Mucosa of descending colon (tissue), 3 donors: ENCODE results near the gene VSX1. TPM values are rescaled to one million over a fixed set of nuclear protein-coding genes. Genes with fewer than 3 reads are reported as not detected.

Experiments
- ATAC-seq: fragments of 200-7000 bp; cut with Tn5 transposase; one replicate; pipeline ENCODE4 v1.9.1; 2020; ENCODE audit warnings: mild to moderate bottlenecking, moderate library complexity
- DNase-seq, 3 donors: peaks; one replicate each; pipeline ENCODE4 v3.0.0-alpha.2; 2020
- H3K36me3 ChIP-seq: fragments of 200-600 bp; one replicate; pipeline ENCODE4 v1.8.0; 2021; ENCODE audit warnings: low read depth, mild to moderate bottlenecking
- H3K4me1 ChIP-seq: fragments of 200-600 bp; one replicate; pipeline ENCODE4 v1.8.0; 2021; ENCODE audit warnings: low read depth, mild to moderate bottlenecking
- H3K4me3 ChIP-seq: fragments of 200-600 bp; one replicate; pipeline ENCODE4 v1.8.0; 2021; ENCODE audit warnings: mild to moderate bottlenecking
- H3K9me3 ChIP-seq: fragments of 200-600 bp; one replicate; pipeline ENCODE4 v1.8.0; 2021; ENCODE audit warnings: mild to moderate bottlenecking
- intact Hi-C, 2 donors: fragments of 100-400 bp; cut with DNase I in 1 of 2; cut with micrococcal nuclease in 1 of 2; formaldehyde crosslinking; loops; one replicate each; pipeline versions ENCODE4 v1.11.0 to v1.11.1; 2022; cut with DNase I, micrococcal nuclease
- total RNA-seq, 3 donors: library from RNA; stranded (reverse); fragmentation: NEBNext Ultra II Directional in 2 of 3; extraction: Animal tissue kit (Norgen Biotek cat#: 25700) in 2 of 3; gene quantifications; one replicate each; pipeline versions ENCODE4 v1.2.1 to v1.2.4, GENCODE V29; 2021 to 2023
- TF ChIP-seq, protein P1 (sequence below): fragments of 200-600 bp; IDR thresholded peaks from one replicate; pipeline ENCODE4 v1.8.0; 2022; ENCODE audit warnings: antibody characterized with exemption, mild to moderate bottlenecking
- donor health status: DM: no; HTN: no; CAD: no; lungs with moderate emphysema.
- donor health status: DM: no; HTN: no; CAD: no.
- donor health status: DM: no; HTN: yes; CAD: no.

The VSX1 gene
- total RNA-seq, 3 donors from 2014 or later = 0.22 TPM; not detected in 2

DNA sequence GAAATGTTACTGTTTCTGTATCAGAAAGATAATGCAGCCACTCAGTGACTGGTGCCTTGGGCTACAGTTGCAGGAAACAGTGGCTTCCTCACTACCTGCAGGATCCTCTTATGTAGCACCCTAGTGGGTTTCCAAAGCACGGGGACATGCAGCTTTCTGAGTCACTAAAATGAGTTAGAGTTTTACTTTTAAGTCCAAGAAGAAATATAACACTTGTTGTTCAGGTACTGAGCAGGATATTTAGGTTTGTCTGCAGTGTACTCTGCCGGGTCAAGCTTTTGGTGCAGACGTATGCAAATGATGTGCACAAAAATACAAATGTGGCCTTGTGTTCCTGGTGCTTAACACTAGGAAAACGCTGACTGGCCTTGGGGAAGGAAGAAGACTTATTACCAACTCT, 46.0 kb downstream of the VSX1 start:
- no peak for ATAC-seq

DNA sequence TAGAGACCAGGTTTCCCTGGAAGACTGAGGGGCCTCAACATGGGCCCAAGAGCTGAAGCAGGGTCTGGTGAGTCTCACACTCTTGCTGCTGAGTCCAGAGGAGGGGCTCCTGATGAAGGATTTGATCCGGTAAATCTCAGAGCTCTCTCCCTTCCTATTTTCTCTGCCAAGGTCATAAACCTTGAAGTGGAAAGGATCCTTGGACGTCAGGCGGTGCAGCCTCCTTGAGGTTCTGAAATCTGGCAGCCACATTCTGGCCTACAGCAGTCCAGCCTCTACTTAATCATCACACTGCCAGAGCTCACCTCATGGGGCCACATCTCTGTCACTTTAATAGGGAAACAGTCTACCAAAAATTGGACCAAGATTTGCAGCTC, 48.0 kb downstream of the VSX1 start:
- peak in 1 of 3 donors; percentile 15 for DNase-seq
- H3K9me3 ChIP-seq = no peaks in the 10 kb centered on the region
- H3K36me3 ChIP-seq = no peaks in the 10 kb centered on the region
- H3K4me1 ChIP-seq = peaks cover 39% of the 10 kb centered on the region
- ATAC-seq = peak; percentile 7
- intact Hi-C loops = no loop called here
- TF ChIP-seq, protein P1, sequence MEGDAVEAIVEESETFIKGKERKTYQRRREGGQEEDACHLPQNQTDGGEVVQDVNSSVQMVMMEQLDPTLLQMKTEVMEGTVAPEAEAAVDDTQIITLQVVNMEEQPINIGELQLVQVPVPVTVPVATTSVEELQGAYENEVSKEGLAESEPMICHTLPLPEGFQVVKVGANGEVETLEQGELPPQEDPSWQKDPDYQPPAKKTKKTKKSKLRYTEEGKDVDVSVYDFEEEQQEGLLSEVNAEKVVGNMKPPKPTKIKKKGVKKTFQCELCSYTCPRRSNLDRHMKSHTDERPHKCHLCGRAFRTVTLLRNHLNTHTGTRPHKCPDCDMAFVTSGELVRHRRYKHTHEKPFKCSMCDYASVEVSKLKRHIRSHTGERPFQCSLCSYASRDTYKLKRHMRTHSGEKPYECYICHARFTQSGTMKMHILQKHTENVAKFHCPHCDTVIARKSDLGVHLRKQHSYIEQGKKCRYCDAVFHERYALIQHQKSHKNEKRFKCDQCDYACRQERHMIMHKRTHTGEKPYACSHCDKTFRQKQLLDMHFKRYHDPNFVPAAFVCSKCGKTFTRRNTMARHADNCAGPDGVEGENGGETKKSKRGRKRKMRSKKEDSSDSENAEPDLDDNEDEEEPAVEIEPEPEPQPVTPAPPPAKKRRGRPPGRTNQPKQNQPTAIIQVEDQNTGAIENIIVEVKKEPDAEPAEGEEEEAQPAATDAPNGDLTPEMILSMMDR = no peak
- H3K4me3 ChIP-seq = no peak overlapping the region

More for the DNA sequence above, 46.0 kb downstream of the VSX1 start:
- no peak overlapping the region for H3K4me3 ChIP-seq
- peaks cover 58% of the 10 kb centered on the region for H3K4me1 ChIP-seq
- intact Hi-C loops = no loop called here
- TF ChIP-seq, protein P1 = no peak
- no peaks in the 10 kb centered on the region for H3K36me3 ChIP-seq
- no peaks in the 10 kb centered on the region for H3K9me3 ChIP-seq
- no peak for DNase-seq

DNA sequence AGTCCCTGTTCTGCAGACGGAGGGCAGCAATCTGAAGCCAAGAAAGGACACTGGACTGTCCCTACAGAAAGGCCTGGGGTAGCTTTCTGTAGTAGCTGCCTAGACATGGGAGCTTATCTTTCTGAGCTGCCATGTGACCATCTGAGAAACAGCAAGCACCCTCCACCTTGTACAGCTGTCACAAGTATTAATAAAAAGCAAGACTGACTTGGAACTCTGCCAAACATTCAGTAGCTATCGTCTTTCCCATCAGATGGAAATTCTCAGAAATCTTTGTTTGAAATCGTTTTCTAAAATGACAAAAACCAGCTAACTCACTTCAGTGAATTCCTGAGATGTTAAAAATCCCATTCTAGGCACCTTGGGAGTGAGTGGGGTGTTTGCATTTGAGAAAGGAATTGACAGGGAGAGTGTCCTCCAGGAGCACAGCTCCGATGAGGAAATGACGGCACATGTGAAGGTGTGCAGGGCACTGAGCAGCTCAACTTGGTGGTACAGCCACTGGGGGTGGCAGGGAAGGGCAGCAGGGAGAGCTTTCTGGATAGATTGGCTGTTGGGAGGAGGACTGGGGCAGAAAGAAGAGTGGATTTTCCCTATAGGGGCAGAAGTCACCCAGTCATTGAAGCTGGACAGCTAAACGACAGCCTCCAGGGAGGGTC, 48.5 kb downstream of the VSX1 start:
- ATAC-seq (peak; percentile 60), DNase-seq (peak in 1 of 3 donors; percentile 33)
- intact Hi-C loops = no loop called here
- TF ChIP-seq, protein P1 = no peak
- Histone ChIP-seq H3K9me3 (no peaks in the 10 kb centered on the region), H3K4me3 (no peak overlapping the region), H3K36me3 (no peaks in the 10 kb centered on the region), H3K4me1 (peaks cover 34% of the 10 kb centered on the region)

DNA sequence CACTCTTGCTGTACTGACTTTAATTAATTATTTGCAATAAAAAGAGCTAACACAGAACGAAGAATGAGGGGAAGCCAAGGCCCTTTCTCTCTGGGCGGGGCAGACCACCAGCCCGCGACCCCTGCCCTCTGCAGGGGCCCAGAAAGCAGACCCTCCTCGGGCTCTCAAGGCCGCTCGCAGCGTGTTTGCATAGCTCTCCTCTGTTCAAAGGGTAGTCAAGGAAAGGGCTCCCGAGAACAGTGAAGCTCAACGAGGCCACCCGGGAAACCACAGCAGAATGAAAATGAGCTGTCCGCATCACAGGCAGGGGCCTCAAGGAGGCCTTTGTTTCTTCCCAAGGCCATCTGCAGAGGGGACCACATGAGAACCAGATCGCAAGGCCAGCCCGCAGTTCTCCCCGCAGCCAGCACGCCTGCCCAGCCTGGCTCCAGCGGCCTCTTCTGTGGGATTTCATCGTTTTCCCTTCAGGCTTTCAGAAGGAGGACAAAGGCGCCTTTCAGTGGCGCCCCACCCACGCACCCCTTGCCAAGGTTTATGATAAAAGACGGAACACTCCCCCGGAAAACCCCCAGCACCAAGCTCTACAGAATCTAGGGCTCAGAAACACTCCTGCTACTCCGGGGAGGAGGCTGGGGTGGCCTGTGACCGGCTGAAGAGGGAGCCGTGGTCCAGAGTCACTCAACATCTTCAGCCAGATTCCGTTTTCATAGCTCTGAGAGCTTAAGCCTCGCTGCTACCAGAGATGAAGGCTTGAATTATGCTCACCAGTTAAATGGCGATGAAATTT, 49.3 kb downstream of the VSX1 start:
- ATAC-seq (peak; percentile 63), DNase-seq (peak; percentile 63 to 67 (median 64))
- Histone ChIP-seq H3K9me3 (no peaks in the 10 kb centered on the region), H3K4me3 (no peak overlapping the region), H3K36me3 (no peaks in the 10 kb centered on the region), H3K4me1 (peaks cover 31% of the 10 kb centered on the region)
- TF ChIP-seq, protein P1 = no peak
- intact Hi-C loops = no loop called here

DNA sequence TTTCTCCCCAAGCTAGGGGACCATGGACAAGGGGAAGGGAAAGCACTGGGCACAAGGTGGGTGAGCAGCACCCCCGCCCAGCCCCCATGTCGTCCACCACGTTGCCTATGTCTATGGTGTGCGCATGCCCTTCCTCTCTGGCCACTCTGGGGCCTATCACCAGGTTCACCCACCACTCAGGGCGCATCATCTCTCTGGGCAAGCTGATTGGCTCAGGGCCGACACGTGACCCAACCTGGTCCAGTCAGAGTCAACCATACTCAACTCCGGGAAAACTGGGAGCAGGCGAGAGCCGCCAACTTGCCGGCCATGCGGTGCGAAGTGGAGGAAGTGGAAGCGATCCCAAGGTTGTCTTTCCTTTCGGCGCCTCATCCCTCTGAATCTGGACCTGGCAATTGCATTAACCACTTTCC, 49.9 kb downstream of the VSX1 start:
- no peaks in the 10 kb centered on the region for H3K9me3 ChIP-seq
- DNase-seq (peak in 1 of 3 donors; percentile 41), ATAC-seq (no peak)
- H3K4me3 ChIP-seq = no peak overlapping the region
- peaks cover 27% of the 10 kb centered on the region for H3K4me1 ChIP-seq
- intact Hi-C loops = no loop called here
- no peaks in the 10 kb centered on the region for H3K36me3 ChIP-seq
- TF ChIP-seq, protein P1 = no peak
